HepG2 (cell line): ENCODE measurements around the gene CDC27. TPM values are rescaled to one million over a fixed set of nuclear protein-coding genes. Genes with fewer than 3 reads are reported as not detected.
A peak's percentile ranks its signal among the peaks of the same experiment; 100 is the strongest.

Experiments used
- CBX5 ChIP-seq: sonication (generic); formaldehyde crosslinking; IDR thresholded peaks from 2 replicates; pipeline ENCODE4 v1.4.0; 2020; ENCODE audit warnings: missing genetic modification reagents, borderline replicate concordance
- DBP ChIP-seq: sonication (generic); formaldehyde crosslinking; IDR thresholded peaks from 2 replicates; pipeline ENCODE4 v1.4.0; 2020; ENCODE audit warnings: missing genetic modification reagents; ENCODE audit errors: not compliant biosample characterization
- DNMT1 ChIP-seq: sonication (generic); formaldehyde crosslinking; IDR thresholded peaks from 2 replicates; pipeline ENCODE4 v1.5.1; 2020; ENCODE audit warnings: mild to moderate bottlenecking, missing genetic modification reagents
- HBP1 ChIP-seq: IDR thresholded peaks from 2 replicates; pipeline ENCODE4 v1.6.1; 2016; ENCODE audit warnings: low read depth, control low read depth
- HNRNPK ChIP-seq: fragments of 200-400 bp; formaldehyde crosslinking; IDR thresholded peaks from 2 replicates; pipeline ENCODE4 v1.6.1; 2018; ENCODE audit warnings: low read length, low read depth, moderate library complexity, mild to moderate bottlenecking; ENCODE audit not compliant: poor library complexity, severe bottlenecking
- KIAA2018 ChIP-seq: sonication (generic); formaldehyde crosslinking; IDR thresholded peaks from 2 replicates; pipeline ENCODE4 v1.5.0; 2020; ENCODE audit warnings: mild to moderate bottlenecking, missing genetic modification reagents, borderline replicate concordance
- MTERF4 ChIP-seq: sonication (generic); formaldehyde crosslinking; IDR thresholded peaks from 2 replicates; pipeline ENCODE4 v1.8.0; 2023; ENCODE audit warnings: mild to moderate bottlenecking, missing genetic modification reagents
- PHF20 ChIP-seq: sonication (generic); formaldehyde crosslinking; IDR thresholded peaks from 2 replicates; pipeline ENCODE4 v1.5.0; 2020; ENCODE audit warnings: mild to moderate bottlenecking, missing genetic modification reagents
- RNF2 ChIP-seq: fragments of 450-650 bp; conservative IDR thresholded peaks from 2 replicates; pipeline ENCODE4 v1.6.1; 2016; ENCODE audit warnings: low read depth
- TFDP2 ChIP-seq: sonication (generic); formaldehyde crosslinking; IDR thresholded peaks from 2 replicates; pipeline ENCODE4 v1.4.0; 2020; ENCODE audit warnings: missing genetic modification reagents
- TGIF2 ChIP-seq: IDR thresholded peaks from 2 replicates; pipeline ENCODE4 v1.6.1; 2016; ENCODE audit warnings: control low read depth, missing compliant biosample characterization
- WIZ ChIP-seq: sonication (generic); formaldehyde crosslinking; IDR thresholded peaks from 2 replicates; pipeline ENCODE4 v1.5.1; 2020; ENCODE audit warnings: mild to moderate bottlenecking, missing genetic modification reagents
- ZNF234 ChIP-seq: sonication (generic); formaldehyde crosslinking; conservative IDR thresholded peaks from 2 replicates; pipeline ENCODE4 v1.5.1; 2020; ENCODE audit warnings: mild to moderate bottlenecking, missing genetic modification reagents
- ZNF619 ChIP-seq: sonication (generic); formaldehyde crosslinking; IDR thresholded peaks from 2 replicates; pipeline ENCODE4 v1.4.0; 2020; ENCODE audit warnings: mild to moderate bottlenecking, missing genetic modification reagents
- polyA plus RNA-seq, 8 experiments: library from polyadenylated mRNA; depleted of rRNA in 3 of 8; stranded (reverse) in 7 of 8; unstranded in 1 of 8; fragments of >200 nt; fragmentation: Illumina TruSeq in 4 of 8; extraction: Trizol in 4 of 8; gene quantifications; 2 replicates each; pipeline versions ENCODE4 v1.2.1 to v1.2.3, GENCODE V29; 2011 to 2016; ENCODE audit warnings: low read depth in 4 of 8, missing spikeins in 1 of 8, mixed read lengths in 1 of 8; ENCODE audit not compliant: insufficient read depth in 1 of 8
- total RNA-seq, 5 experiments: library from RNA; depleted of rRNA; stranded (reverse); fragments of >200 nt; fragmentation: Illumina TruSeq; extraction: Trizol; gene quantifications; 2 replicates each; pipeline ENCODE4 v1.2.3, GENCODE V29; 2016; ENCODE audit warnings: low read depth in 1 of 5

The CDC27 gene
- total and polyA plus RNA-seq, 2 of the 13 experiments (the other 11 are each of a cell fraction or from before 2014, with no cell fraction given) = 80.7 to 102 TPM

- TF ChIP-seq ZNF234 = no peak
- TF ChIP-seq KIAA2018 (CRISPR knock-in tag) = 0 out of 2 replicates have a peak, but pooled peaks have one; percentile 24
- TF ChIP-seq CBX5 (CRISPR knock-in tag) = peak; percentile 88
- peak; percentile 60 for TF ChIP-seq TFDP2 (CRISPR knock-in tag)
- TF ChIP-seq MTERF4 (CRISPR knock-in tag) = peak; percentile 97; the same call in 1 of the 2 replicates
- peak; percentile 59; the same call in 1 of the 2 replicates for TF ChIP-seq TGIF2 (CRISPR knock-in tag)
- peak; percentile 87 for TF ChIP-seq RNF2
- TF ChIP-seq HNRNPK = no peak
- peak; percentile 96 for TF ChIP-seq WIZ (CRISPR knock-in tag)
- TF ChIP-seq HBP1 (CRISPR knock-in tag) = peak; percentile 91; the same call in 1 of the 2 replicates
- no peak for TF ChIP-seq DBP (CRISPR knock-in tag)
- TF ChIP-seq PHF20 = peak; percentile 89
- peak; percentile 91 for TF ChIP-seq DNMT1 (CRISPR knock-in tag)
- peak; percentile 94; the same call in 1 of the 2 replicates for TF ChIP-seq ZNF619 (CRISPR knock-in tag)
Measured at GRCh38 chr17:47188876-47189731, at the start of gene CDC27 (continued).
